SIG-M5 treated with dmso at 0.1 percent for 504 hours (cell line): Measurements from ENCODE around the gene F2.

Experiments used
- DNase-seq: peaks from one replicate; lab custom pipeline; 2025; ENCODE audit not compliant: unreplicated experiment; lab: John Stamatoyannopoulos, UW

The F2 gene

GRCh38 chr11:46719048-46719542 lies at the start of gene F2:
Gene F2, plus strand, starts transcription at chr11:46719213. Its CDS starts 23 bp downstream, at chr11:46719236.
- no peak for DNase-seq

DNA sequence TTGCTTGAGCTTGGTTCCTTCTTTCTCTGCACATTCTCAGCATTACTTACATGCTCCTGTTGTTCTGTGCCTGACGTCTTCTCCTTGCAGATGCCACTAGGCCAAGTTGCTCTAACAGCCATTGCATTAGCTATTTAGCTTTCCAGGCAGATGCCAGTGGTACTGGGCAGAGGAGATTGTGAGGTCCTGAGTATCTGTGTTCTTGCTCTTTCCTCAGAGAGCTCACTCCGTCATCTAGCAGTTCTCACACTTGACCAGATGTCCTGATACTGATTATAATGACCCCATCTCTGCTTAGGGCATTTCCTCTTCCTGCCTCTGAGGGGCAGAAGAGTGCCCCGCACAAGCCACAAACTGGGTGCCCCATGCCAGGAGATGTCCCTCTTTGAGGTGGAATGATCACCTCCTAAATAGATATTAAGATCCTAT lies 49.3 kb upstream of the F2 start:
- DNase-seq = peak; percentile 42

- DNase-seq = peak; percentile 63
Observed at GRCh38 chr11:46670521-46670920, 48.5 kb upstream of the F2 start.

GRCh38 chr11:46671958-46672315 lies 47.1 kb upstream of the F2 start:
- DNase-seq = no peak

DNA sequence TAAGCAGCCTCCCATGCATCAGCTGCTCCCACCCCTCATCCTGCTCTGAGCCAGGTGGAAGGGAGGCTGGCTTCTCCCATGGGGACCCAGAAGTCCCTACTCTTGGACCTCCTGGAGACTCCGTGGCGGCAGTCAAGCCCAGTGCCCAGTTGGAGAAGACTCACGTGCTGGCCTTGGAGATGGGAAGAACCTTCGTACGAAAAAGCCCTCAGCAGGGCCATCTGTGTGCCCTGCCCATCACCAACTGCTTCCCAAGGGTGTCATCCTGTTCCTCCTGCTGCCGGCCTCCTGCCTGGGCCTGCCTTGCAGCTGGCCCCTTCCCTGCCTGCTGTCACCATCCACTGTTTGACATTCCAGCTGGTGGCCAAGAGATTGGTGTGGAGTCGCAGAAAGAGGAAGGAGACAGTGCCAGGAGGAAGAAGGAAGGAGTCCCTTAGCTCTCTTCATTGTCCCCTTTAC lies 46.6 kb upstream of the F2 start:
- peak; percentile 32 for DNase-seq

- no peak for DNase-seq
Observed at GRCh38 chr11:46673713-46674462, 45.1 kb upstream of the F2 start.

DNA sequence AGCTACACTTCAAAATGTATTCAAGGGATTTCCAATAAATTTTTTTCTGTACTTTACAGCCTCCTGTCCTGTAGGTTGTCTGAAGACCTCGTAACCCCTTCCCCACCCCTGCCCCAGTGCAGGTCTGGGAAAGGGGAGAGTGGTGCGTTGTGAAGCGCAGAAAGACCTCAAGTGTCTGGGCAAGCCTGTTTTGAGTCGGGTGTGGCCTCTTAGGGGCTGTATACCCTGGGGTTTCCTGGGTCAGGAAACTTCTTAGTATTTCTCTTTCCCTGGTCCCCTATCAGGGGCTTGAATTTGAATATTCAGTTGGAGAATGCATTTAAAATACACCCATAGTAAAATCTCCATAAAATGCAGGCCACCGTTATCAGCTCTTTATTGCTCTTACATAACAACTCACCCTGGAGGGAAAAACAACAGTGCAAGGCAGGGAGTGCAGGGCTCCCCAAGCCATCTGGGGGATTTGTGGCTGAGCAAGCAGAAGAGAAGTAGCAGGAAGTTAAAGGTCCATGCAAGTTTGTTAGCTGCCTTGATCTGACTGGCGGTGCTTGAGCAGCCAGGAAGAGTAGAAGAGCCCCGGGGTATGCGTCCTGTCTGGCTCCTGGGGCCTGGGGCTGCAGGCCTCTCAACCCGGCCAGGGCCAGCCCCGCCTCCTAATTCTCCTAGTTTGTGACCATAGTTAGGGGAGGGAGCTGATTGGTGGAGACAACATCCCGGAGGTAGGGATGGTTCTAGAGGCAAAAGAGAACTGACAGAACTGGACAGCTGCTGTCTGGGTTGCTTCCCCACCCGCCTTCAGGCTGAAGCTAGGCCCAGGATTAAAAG lies 44.3 kb upstream of the F2 start:
- DNase-seq = peak; percentile 86

- peak; percentile 34 for DNase-seq
Observed at GRCh38 chr11:46675288-46675851, 43.6 kb upstream of the F2 start.

DNA sequence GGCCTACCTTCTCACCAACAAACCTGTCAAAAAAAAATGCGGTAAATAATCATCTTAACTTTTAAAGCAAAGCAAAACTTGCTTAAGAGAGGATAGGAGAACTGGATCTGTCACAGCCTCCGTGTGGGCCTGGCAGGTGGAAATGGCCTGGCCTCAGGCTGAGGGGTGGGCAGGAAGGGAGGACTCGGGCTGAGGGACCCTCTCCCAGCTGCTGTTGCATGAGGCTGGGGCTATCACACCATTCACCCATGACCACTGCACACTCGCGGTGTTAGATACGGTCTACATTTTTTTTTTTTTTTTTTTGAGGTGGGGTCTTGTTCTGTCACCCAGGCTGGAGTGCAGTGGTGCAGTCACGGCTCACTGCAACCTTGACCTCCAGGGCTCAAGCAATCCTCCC lies 43.1 kb upstream of the F2 start:
- DNase-seq = no peak

DNA sequence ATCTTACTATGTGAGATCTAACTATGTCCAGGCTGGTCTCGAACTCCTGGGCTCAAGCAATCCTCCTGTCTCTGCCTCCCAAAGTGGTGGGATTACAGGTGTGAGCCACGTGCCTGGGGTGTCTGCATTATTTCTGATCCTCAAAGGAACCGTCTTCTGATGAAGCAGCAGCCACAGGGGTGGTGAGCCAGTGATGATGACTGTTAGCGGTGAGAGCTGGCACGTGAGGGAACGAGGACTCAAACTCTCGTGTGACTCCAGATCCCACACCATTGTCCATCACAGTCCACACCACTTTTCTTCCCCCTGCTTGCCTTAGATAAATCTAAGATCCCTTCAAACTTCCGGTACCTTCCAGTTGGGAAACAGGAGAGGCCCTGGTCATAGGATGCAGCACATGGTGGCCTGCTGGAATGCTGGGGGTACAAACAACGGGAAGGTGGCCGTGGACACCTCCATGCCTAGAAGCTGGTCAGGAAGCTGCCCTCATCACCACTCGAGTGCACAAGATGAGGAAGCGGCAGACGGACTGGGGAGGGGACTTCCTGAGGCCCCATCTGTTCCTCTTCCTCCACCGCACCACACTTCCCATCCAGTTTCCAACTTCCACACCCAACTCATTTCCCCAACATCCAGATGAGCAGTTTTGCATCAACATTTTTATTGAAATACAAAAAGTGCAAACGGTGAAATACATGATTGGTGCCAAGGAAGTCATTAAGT lies 42.4 kb upstream of the F2 start:
- DNase-seq = no peak

GRCh38 chr11:46677169-46677568 lies 41.8 kb upstream of the F2 start:
- no peak for DNase-seq

- DNase-seq = no peak
Observed at GRCh38 chr11:46677991-46678740, 40.8 kb upstream of the F2 start.

DNA sequence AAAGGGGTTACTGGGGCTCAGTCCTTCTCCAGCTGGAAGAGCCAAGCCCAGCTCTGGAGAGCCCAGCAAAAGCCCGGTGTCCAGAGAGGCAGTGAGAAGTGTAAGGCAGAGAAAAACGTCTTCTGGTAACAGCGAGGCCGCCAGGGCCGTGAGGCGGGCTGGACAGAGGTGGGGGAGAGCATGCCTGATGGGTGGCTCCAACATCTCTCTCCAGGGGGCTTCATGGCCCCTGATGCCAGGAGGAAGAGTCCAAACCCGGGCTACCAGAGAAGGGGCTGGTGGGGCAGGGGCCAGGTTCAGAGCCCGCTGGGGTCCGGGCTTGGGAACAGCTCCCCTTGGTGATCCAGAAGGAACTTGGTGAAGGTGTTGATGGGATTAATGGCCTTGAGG lies 40.3 kb upstream of the F2 start:
- DNase-seq = no peak

- no peak for DNase-seq
Observed at GRCh38 chr11:46679241-46680163, 39.5 kb upstream of the F2 start.

GRCh38 chr11:46680164-46680760 lies 38.8 kb upstream of the F2 start:
- no peak for DNase-seq

- DNase-seq = no peak
Observed at GRCh38 chr11:46680815-46681214, 38.2 kb upstream of the F2 start.

DNA sequence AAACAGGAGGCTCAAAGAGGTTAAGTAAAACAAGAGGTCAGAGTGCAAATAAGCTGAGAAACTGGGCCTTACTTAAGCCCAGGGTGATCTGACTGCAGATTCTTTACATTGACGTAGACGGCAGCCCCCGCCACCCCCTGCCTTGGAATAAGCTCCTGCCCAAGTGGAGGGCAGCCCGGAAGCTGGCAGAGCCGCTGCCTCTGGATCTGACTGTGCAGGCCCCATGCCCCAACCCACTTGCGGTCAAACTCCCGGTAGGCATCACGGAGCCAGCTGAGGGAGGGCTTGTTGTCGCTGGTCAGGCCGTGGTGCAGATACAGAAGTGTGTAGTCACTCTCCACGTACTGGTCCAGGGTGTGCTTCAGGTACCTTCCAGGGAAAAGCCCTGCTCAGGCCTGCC lies 37.2 kb upstream of the F2 start:
- DNase-seq = no peak

DNA sequence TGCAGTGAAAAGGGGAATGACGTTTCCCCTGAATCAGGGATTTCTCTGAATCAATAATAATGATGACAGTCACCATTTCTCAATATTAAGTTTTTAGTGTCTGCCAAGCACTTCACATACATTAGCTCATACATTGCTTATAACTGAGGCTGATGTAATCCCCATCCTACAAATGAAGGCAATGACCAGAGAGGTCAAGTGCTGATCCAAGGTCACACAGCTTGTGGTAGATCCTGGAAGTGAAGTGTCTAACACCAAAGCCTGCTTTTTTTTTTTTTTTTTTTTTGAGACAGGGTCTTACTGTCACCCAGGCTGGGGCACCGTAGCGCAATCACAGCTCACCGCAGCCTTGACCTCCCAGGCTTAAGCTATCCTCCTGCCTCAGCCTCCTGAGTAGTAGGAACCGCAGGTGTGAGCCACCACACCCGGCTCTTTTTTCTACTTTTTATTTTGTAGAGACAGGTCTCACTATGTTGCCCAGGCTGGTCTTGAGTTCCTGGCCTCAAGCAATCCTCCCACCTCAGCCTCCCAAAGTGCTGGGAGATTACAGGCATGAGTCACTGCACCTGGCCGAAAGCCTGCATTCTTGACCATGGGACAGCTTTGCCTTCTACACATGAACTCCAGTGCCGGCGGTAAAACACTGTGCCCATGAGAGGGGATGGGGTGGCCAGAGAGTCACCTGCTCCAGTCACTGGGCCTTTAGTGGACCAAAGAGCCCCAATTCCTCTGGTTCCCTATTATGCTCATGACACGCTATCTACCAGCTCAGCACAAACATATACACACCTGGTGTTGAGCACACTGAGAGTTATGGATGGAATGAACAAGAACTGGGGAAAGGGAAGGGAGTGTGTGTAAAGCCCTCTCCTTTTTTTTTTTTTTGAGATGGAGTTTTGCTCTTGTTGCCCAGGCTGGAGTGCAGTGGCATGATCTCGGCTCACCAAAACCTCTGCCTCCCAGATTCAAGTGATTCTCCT lies 36.0 kb upstream of the F2 start:
- DNase-seq = no peak
